K562 (cell line): ENCODE results near the gene MED15. TPM values are rescaled to one million over a fixed set of nuclear protein-coding genes. Genes with fewer than 3 reads are reported as not detected.

Source experiments
- DMBX1 ChIP-seq: fragments of 250-450 bp; sonication (Bioruptor Pico); IDR thresholded peaks from 2 replicates; pipeline ENCODE4 v1.8.0; 2022; ENCODE audit warnings: inconsistent platforms, mild to moderate bottlenecking, moderate library complexity, borderline replicate concordance
- ETS1 ChIP-seq: conservative IDR thresholded peaks from 2 replicates; pipeline ENCODE4 v1.6.1; 2011; ENCODE audit warnings: low read depth, mild to moderate bottlenecking, low read length; ENCODE audit not compliant: control insufficient read depth
- GTF2A2 ChIP-seq: IDR thresholded peaks from 2 replicates; pipeline ENCODE4 v1.6.1; 2016; ENCODE audit warnings: mild to moderate bottlenecking, missing genetic modification characterization, missing compliant biosample characterization
- MAFF ChIP-seq: IDR thresholded peaks from 2 replicates; pipeline ENCODE4 v1.6.1; 2012; ENCODE audit warnings: low read length, improper control_type of control experiment
- MYNN ChIP-seq, 2 experiments: sonication (generic); formaldehyde crosslinking in 1 of 2; IDR thresholded peaks; 2 replicates each; pipeline versions ENCODE4 v1.5.0 to v1.6.1; 2016 to 2020; ENCODE audit warnings: antibody characterized with exemption in 1 of 2, missing genetic modification reagents in 1 of 2
- RBM22 ChIP-seq: fragments of 200-400 bp; formaldehyde crosslinking; IDR thresholded peaks from 2 replicates; pipeline ENCODE4 v1.6.1; 2018; ENCODE audit warnings: low read length, low read depth; ENCODE audit not compliant: poor library complexity, severe bottlenecking
- RHOXF2B ChIP-seq: fragments of 250-450 bp; sonication (Bioruptor Pico); conservative IDR thresholded peaks from 2 replicates; pipeline ENCODE4 v1.5.1; 2021
- SUPT5H ChIP-seq: fragments of 450-650 bp; IDR thresholded peaks from 2 replicates; pipeline ENCODE4 v1.6.1; 2016
- TCF15 ChIP-seq: fragments of 250-450 bp; sonication (Bioruptor Pico); IDR thresholded peaks from 2 replicates; pipeline ENCODE4 v1.8.0; 2022; ENCODE audit warnings: moderate library complexity, mild to moderate bottlenecking, inconsistent platforms
- YY1 ChIP-seq, 3 experiments: IDR thresholded peaks; 2 replicates each; pipeline ENCODE4 v1.6.1; 2011; ENCODE audit warnings: low read length in 2 of 3, mild to moderate bottlenecking in 2 of 3, moderate library complexity in 2 of 3, borderline replicate concordance in 1 of 3, control low read depth in 1 of 3, low read depth in 1 of 3; ENCODE audit not compliant: insufficient read depth in 3 of 3, insufficient replicate concordance in 2 of 3, control insufficient read depth in 1 of 3, insufficient read length in 1 of 3; ENCODE audit errors: extremely low read depth in 1 of 3
- ZFP30 ChIP-seq: fragments of 250-450 bp; sonication (Bioruptor Pico); IDR thresholded peaks from 2 replicates; pipeline ENCODE4 v1.8.0; 2022; ENCODE audit warnings: moderate library complexity, mild to moderate bottlenecking, inconsistent platforms, borderline replicate concordance
- ZNF354B ChIP-seq: fragments of 250-450 bp; sonication (Bioruptor Pico); IDR thresholded peaks from 2 replicates; pipeline ENCODE4 v1.4.0; 2020
- ZNF511 ChIP-seq: sonication (generic); formaldehyde crosslinking; IDR thresholded peaks from 2 replicates; pipeline ENCODE4 v1.8.0; 2022; ENCODE audit warnings: mild to moderate bottlenecking, missing genetic modification reagents
- ZNF584 ChIP-seq: fragments of 200-800 bp; sonication (Bioruptor generic); IDR thresholded peaks from 2 replicates; pipeline ENCODE4 v1.6.1; 2016; ENCODE audit warnings: low read depth, mild to moderate bottlenecking, missing genetic modification characterization, missing compliant biosample characterization
- ZNF707 ChIP-seq: fragments of 250-450 bp; sonication (Bioruptor Pico); conservative IDR thresholded peaks from 2 replicates; pipeline ENCODE4 v1.8.0; 2022; ENCODE audit warnings: inconsistent platforms, mild to moderate bottlenecking, moderate library complexity
- ZNF785 ChIP-seq: fragments of 250-450 bp; sonication (Bioruptor Pico); IDR thresholded peaks from 2 replicates; pipeline ENCODE4 v1.4.0; 2020; ENCODE audit warnings: mild to moderate bottlenecking
- polyA plus RNA-seq, 8 experiments: library from polyadenylated mRNA; depleted of rRNA in 4 of 8; stranded (reverse) in 5 of 8; unstranded in 3 of 8; fragments of >200 nt; fragmentation: Nextera tagmentation in 2 of 8; fragmentation: Illumina TruSeq in 1 of 8; extraction: Ambion mirVana in 2 of 8; extraction: Trizol in 1 of 8; gene quantifications; 2 replicates each; pipeline versions ENCODE4 v1.2.1 to v1.2.3, GENCODE V29; 2011 to 2014; ENCODE audit warnings: inconsistent platforms in 1 of 8, missing spikeins in 1 of 8
- total RNA-seq, 7 experiments: library from RNA; depleted of rRNA in 6 of 7; stranded (reverse); fragments of >200 nt in 6 of 7; fragmentation: Illumina TruSeq in 2 of 7; extraction: Trizol in 2 of 7; gene quantifications; 2 replicates each; pipeline versions ENCODE4 v1.2.1 to v1.2.3, GENCODE V29; 2011 to 2021; ENCODE audit warnings: low replicate concordance in 1 of 7
- TF ChIP-seq, protein P1 (sequence below): fragments of 450-650 bp; formaldehyde crosslinking; IDR thresholded peaks from 2 replicates; pipeline ENCODE4 v1.4.0; 2020; ENCODE audit warnings: mild to moderate bottlenecking
- TF ChIP-seq, protein P2 (sequence below): fragments of 250-450 bp; sonication (Bioruptor Pico); IDR thresholded peaks from 2 replicates; pipeline ENCODE4 v1.5.1; 2021; ENCODE audit warnings: mild to moderate bottlenecking
- TF ChIP-seq, protein P3 (sequence below): fragments of 150-350 bp; conservative IDR thresholded peaks from 2 replicates; pipeline ENCODE4 v1.6.1; 2014; ENCODE audit warnings: low read length

Gene MED15
- total and polyA plus RNA-seq, 9 of the 15 experiments (the other 6 are each of a cell fraction or from before 2014, with no cell fraction given) = 4.0 to 271 (median 60.1) TPM

- TF ChIP-seq MYNN (IDR thresholded peaks at IDR 0.05) (0 out of 2 replicates have a peak, but pooled peaks have one; percentile 59), MYNN (CRISPR knock-in tag; IDR thresholded peaks at IDR 0.05) (no peak), ETS1 (no peak), ZFP30 (no peak), MAFF (no peak), RBM22 (no peak), GTF2A2 (tag) (no peak), ZNF354B (CRISPR knock-in tag) (peak; percentile 68; the same call in 1 of the 2 replicates), SUPT5H (no peak), DMBX1 (CRISPR knock-in tag) (peak; percentile 68), ZNF584 (no peak), ZNF785 (0 out of 2 replicates have a peak, but pooled peaks have one; percentile 6), ZNF511 (CRISPR knock-in tag) (peak; percentile 75; the same call in 1 of the 2 replicates), ZNF707 (CRISPR knock-in tag) (0 out of 2 replicates have a peak, but pooled peaks have one; percentile 36), TCF15 (CRISPR knock-in tag) (peak; percentile 47; the same call in 1 of the 2 replicates), YY1 (IDR thresholded peaks at IDR 0.05; ENCODE audit: borderline replicate concordance in 1 of 3, control insufficient read depth in 1 of 3, extremely low read depth in 1 of 3, insufficient read depth in 3 of 3, insufficient read length in 1 of 3, insufficient replicate concordance in 2 of 3, low read depth in 1 of 3, low read length in 2 of 3) (peak in 1 of 3 experiments; percentile 35), RHOXF2B (CRISPR knock-in tag) (no peak)
- TF ChIP-seq, protein P1, sequence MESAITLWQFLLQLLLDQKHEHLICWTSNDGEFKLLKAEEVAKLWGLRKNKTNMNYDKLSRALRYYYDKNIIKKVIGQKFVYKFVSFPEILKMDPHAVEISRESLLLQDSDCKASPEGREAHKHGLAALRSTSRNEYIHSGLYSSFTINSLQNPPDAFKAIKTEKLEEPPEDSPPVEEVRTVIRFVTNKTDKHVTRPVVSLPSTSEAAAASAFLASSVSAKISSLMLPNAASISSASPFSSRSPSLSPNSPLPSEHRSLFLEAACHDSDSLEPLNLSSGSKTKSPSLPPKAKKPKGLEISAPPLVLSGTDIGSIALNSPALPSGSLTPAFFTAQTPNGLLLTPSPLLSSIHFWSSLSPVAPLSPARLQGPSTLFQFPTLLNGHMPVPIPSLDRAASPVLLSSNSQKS (CRISPR knock-in tag) = 0 out of 2 replicates have a peak, but pooled peaks have one; percentile 62
- TF ChIP-seq, protein P2, sequence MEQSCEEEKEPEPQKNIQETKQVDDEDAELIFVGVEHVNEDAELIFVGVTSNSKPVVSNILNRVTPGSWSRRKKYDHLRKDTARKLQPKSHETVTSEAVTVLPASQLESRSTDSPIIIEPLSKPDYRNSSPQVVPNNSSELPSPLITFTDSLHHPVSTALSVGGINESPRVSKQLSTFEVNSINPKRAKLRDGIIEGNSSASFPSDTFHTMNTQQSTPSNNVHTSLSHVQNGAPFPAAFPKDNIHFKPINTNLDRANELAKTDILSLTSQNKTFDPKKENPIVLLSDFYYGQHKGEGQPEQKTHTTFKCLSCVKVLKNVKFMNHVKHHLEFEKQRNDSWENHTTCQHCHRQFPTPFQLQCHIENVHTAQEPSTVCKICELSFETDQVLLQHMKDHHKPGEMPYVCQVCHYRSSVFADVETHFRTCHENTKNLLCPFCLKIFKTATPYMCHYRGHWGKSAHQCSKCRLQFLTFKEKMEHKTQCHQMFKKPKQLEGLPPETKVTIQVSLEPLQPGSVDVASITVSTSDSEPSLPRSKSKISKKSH = 0 out of 2 replicates have a peak, but pooled peaks have one; percentile 1
- TF ChIP-seq, protein P3, sequence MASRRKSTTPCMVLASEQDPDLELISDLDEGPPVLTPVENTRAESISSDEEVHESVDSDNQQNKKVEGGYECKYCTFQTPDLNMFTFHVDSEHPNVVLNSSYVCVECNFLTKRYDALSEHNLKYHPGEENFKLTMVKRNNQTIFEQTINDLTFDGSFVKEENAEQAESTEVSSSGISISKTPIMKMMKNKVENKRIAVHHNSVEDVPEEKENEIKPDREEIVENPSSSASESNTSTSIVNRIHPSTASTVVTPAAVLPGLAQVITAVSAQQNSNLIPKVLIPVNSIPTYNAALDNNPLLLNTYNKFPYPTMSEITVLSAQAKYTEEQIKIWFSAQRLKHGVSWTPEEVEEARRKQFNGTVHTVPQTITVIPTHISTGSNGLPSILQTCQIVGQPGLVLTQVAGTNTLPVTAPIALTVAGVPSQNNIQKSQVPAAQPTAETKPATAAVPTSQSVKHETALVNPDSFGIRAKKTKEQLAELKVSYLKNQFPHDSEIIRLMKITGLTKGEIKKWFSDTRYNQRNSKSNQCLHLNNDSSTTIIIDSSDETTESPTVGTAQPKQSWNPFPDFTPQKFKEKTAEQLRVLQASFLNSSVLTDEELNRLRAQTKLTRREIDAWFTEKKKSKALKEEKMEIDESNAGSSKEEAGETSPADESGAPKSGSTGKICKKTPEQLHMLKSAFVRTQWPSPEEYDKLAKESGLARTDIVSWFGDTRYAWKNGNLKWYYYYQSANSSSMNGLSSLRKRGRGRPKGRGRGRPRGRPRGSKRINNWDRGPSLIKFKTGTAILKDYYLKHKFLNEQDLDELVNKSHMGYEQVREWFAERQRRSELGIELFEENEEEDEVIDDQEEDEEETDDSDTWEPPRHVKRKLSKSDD = 0 out of 2 replicates have a peak, but pooled peaks have one; percentile 58
Measured at GRCh38 chr22:20571531-20572007, 64.2 kb downstream of the MED15 start (continued).
